GM19455 (cell line): ENCODE results near the gene INTS2.
"Not testable (repeated sequence)": the region's sequence is repeated elsewhere in the genome, so short reads cannot be mapped to it uniquely, and the experiment has no call there.

Source experiments
- ATAC-seq: cut with Tn5 transposase; IDR thresholded peaks from one replicate; pipeline ENCODE4 v1.9.1; 2021; ENCODE audit not compliant: unreplicated experiment

Gene INTS2

DNA sequence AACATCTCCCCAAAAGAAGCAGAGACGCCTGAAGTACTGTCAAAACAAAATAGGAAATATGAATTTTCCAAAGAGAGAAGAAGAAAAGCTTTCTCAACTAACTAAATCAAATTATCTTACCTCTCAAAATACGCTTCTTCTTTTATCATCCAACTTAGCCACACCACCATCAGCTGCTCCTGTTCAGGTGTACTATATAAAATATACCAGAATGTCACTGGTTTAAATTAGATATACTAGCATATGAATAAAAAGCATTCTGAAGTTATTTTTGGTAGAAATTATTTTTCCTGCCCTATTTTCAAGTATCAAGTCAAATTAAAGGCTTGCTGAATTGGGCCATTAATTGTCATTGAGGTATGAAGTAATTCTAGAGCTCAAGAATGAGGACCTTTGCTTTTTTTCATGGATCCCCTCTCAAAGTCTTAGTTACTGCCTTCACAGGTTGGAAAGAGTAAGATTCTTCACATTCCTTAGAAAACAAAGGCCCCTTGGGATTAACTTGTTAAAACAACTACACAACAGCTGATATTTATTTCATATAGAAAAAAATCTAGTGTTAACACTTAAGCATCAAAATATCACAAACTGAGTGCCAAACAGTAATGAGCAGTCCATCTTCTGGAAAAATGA is 30.1 kb downstream of the INTS2 start:
- ATAC-seq: no peak

DNA sequence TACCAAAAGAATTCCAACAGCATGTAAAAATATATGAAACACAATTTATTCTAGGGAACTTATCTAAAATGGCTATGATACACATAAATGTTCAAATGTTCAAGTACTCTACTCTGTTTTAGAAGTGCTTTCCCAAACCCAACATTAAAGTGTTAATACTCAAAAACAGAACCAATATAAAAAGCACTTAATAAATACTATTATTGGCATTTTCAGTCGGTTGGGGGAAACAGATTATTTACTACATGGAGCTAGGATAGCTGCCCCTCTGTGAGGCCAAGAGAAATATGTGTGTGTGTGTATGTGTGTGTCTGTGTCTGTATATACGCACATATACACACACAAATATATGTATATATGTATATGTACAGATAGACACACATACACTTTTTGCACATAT is 32.4 kb downstream of the INTS2 start:
- no peak for ATAC-seq

DNA sequence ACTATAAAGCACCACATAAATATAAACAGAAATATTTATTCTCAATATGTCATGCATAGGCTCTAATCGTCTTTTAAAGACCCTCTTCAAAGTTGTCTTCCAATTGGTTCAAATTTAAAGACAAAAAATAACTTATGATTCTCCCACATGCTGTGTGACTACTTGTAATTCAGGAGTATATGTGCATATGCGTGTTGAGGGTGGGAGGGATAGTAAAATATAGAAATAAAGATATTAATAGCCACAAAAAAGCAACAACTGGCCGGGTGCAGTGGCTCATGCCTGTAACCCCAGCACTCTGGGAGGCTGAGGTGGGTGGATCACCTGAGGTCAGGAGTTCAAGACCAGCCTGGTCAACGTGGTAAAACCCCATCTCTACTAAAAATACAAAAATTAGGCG is 33.5 kb downstream of the INTS2 start:
- ATAC-seq: not testable (repeated sequence)

DNA sequence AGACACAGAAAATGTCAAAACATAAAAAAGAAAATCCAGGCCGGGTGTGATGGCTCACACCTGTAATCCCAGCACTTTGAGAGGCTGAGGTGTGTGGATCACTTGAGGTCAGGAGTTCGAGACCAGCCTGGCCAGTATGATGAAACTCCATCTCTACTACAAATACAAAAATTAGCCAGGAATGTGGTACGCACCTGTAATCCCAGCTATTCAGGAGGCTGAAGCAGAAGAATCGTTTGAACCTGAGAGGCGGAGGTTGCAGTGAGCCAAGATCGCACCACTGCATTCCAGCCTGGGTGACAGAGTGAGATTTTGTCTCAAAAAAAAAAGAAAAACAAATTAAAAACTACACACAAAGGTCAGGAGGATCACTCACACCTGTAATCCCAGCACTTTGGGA is 40.0 kb downstream of the INTS2 start:
- not testable (repeated sequence) for ATAC-seq

DNA sequence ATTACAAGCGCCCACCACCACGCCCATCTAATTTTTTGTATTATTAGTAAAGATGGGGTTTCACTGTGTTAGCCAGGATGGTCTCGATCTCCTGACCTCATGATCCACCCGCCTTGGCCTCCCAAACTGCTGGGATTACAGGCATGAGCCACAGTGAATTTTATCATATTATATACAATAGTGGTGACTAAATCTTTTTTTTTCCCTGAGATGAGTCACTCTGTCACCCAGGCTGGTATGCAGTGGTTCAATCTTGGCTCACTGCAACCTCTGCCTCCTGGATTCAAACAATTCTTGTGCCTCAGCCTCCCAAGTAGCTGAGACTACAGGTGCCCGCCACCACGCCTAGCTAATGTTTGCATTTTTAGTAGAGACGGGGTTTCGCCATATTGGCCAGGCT is 41.9 kb downstream of the INTS2 start:
- not testable (repeated sequence) for ATAC-seq

DNA sequence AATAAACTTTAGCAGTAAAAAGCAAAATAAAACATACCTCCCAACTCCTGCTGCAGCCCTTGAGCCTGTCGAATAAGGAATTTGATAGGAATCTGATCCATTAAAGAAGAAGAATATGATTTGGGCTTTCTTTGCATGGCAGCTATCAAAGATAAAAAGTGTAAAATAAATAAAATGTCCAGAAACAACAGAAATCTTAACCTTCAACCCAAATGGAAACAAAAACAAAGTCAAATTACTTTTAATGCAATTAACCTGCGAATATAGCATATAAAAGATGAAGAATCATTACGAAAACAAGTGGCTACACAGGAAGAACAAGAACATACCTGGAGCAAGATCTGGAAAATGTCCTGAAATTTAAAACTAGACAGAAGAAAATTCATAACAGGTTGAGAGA is 42.9 kb downstream of the INTS2 start:
- no peak for ATAC-seq

DNA sequence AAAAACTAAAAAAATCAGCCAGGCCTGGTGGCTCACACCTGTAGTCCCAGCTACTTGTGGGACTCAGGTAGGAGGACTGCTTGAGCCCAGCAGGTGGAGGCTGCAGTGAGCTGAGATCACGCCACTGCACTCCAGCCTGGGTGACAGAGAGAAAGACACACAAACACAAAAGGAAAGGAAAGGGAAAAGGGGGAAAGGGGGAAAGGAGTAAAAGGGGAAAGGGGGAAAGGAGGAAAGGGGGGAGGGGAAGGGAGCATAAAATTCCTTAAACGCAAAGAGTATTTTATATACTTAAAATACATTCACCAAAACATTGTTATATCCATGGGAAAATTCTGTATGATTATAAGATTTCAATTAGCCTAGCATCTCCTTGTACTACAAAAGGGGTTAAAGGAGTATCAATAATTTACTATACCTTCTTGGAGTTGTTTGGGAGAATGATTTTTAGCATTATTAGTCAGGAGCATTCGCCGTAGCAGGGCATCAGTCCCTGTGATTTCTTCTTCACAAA is 47.1 kb downstream of the INTS2 start:
- ATAC-seq: no peak

DNA sequence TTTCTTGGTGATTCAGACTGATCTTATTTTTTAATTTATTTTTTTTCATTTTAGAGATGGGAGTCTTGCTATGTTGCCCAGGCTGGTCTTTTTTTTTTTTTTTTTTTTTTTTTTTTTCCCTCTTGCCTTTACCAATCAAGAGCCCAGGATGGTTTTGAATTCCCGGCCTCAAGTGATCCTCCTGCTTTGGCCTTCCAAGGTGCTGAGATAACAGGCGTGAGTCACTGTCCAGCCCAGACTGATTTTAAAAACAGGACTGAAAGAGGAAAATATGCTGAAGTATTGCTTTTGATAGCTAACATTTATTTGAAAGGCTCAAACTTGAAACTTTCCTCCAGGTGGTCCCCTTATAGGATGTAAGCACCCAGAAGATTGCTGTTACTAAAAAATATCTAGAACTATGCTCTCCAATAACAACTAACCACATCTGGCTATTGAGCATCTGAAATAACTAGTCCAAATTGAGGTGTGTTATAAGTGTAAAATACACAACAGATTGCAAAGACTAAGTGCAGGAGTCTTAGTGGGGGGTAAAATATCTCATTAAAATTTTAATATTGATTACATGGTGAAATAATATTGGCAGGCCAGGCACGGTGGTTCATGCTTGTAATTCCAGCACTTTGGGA is 48.7 kb downstream of the INTS2 start:
- ATAC-seq: no peak

DNA sequence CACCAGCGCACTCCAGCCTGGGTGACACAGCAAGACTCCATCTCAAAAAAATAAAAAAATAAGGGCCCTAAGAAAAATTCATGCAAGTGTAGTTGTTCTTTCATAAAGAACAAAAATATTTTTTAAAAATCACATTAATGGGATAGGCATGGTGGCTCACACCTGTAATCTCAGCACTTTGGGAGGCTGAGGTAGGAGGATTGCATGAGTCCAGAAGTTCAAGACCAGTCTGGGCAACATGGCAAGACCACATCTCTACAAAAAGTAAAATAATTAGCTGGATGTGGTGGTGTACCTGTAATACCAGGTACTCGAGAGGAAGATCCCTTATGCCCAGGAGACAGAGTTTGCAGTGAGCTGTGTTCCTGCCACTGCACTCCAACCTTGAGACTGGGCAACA is 49.3 kb downstream of the INTS2 start:
- ATAC-seq: no peak

DNA sequence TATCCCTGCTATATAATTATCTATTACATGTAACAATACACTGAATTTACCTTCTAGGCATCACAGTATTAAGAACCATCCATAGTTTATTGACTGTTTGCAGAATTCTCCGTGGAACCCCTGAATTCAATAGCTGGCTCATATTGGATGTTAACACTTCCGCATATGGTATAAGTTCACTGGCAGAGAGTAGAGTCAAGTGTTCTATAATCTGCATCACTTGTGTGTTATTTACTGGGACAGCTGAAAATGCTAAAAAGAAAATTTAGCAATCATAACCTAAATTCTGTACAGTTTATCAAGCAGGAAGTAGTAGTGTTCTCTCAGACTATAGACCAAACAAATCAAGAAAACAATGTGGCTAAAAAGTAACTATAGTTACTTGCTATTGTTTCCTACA is 49.9 kb downstream of the INTS2 start:
- ATAC-seq: no peak

DNA sequence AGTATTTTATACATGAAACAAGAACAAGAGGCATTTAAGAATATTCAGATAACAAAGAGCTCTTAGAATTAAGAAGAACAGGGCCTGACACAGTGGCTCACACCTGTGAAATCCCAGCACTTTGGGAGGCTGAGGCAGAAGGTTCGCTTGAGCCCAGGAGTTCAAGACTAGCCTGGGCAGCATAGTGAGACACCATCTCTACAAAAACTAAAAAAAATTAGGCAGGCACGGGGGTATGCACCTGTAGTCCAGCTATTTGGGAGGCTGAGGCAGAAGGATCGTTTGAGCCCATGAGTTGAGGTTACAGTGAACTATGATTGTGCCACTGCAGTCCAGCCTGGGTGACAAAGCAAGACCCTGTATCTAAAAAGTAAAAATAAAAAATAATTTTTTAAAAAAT is 52.0 kb downstream of the INTS2 start:
- no peak for ATAC-seq

DNA sequence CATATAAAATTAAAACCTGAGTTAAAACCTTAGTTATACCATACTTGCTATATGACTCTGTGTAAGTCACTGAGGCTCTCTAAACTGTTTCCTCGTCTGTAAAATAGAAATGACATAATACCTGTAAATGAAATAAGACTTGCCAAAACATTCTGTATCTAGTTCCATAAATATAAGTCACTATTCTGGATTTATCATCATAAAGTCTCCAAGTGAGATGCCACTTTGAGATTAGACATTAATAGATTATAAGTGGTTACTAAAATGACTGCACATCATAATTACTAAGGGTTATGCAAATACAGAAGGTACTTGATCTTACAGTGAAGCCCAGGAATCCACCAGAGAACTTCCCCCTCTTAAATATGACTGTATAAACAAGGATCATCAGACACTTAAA is 52.5 kb downstream of the INTS2 start:
- no peak for ATAC-seq

DNA sequence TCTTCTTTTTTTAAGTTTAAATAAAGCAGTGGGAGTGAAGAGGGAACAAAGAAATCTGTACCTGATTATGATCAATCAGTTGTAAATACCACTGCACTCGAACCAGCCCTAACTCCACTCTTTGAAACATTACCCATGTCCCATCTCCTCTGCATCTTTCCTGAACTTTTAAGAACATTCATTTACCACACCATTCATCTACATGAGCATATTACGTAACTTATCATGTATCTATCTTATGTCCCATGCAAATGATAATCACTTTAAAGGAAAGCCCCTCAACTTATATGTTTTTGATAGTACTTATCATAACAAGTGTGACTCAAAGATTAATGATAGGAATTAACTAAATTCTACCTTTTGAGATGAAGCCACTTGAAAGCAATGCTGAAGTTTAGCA is 53.7 kb downstream of the INTS2 start:
- ATAC-seq: no peak

DNA sequence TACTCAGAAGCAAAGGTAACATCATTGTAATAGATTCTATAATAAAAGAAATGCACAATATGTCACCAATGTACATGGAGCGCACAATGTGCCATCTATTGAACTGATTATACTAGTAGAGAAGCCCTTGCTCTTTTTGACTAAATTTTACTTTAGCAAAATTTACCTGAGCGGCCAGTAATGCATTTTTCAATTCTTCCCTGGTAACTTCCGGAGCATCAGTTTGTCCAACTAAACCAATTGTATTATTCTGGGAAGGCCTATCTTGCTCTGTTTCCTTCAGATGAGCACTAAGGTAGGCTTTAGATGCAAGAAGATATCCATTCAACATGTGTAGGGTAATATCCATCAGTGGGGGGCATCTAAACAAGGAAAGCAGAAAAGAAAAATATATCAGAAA is 55.7 kb downstream of the INTS2 start:
- no peak for ATAC-seq

DNA sequence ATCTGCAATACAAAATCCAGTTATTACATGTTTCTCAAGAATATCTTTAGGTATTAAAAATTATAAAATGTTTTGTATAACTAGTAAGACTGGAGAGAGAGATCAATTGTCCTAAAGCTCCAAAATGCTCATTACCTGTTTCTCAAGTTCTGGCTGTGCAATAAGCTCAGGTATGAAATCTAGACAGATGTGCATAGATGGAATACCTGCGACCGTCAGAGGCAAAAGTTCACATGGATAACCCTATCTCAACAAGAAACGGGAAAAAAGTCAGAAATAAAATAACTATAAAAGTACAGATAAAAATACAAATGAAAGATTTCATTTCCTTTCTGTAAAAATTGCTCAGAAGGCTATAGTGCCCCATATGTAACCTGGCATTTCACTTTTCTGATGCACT is 58.6 kb downstream of the INTS2 start:
- no peak for ATAC-seq

DNA sequence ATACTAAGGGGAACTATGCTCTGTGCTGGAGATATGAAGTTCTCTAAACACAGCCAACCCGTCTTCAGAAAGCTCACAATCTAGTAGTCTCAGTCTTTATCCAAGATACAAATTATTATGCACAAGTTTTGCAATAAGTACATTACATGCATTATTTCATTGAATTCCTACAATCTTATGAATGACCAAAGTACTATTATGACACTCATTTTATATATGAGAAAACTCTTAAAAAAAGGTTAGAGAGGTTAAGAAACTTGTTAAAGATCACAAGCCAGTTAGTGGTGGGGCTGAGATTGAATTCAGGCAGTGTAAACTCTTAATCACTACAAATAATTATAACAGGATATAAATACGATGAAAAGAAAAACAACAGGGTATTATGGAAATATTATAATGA is 59.7 kb downstream of the INTS2 start:
- no peak for ATAC-seq

DNA sequence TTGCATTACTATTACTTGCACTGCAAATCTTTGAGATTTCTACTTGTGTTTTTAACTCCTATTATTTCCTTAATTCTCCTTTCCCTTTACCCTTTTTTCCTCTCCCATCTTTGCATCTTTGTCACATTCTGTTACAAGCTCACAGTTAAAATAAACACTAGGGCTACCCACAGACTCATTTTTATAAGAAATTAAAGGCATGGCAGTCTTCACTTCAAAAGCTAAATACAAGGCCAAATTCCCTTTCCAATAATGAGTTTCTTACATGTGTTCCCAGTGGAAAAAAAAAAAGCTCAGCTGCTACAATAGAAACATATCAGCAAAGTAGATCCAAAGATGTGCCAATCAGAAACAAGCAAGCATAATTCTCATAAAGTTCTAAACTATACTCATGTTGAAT is 60.7 kb downstream of the INTS2 start:
- no peak for ATAC-seq

DNA sequence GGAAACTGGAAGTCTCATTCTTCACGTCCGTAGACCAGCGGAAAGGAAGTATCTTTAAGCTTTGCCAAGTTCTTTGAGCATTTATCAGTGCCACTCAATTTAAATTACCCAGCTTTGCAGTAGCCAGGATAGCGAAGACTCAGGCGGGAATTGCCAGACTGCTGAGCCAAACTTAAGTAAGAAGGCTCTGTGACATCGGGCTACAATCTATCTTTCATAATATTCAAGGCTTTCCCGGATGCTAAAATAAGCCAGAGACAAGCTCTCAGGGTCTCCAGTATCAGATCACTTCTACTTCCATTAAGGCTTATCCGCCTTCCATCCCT is 64.0 kb downstream of the INTS2 start:
- peak; percentile 21 for ATAC-seq

DNA sequence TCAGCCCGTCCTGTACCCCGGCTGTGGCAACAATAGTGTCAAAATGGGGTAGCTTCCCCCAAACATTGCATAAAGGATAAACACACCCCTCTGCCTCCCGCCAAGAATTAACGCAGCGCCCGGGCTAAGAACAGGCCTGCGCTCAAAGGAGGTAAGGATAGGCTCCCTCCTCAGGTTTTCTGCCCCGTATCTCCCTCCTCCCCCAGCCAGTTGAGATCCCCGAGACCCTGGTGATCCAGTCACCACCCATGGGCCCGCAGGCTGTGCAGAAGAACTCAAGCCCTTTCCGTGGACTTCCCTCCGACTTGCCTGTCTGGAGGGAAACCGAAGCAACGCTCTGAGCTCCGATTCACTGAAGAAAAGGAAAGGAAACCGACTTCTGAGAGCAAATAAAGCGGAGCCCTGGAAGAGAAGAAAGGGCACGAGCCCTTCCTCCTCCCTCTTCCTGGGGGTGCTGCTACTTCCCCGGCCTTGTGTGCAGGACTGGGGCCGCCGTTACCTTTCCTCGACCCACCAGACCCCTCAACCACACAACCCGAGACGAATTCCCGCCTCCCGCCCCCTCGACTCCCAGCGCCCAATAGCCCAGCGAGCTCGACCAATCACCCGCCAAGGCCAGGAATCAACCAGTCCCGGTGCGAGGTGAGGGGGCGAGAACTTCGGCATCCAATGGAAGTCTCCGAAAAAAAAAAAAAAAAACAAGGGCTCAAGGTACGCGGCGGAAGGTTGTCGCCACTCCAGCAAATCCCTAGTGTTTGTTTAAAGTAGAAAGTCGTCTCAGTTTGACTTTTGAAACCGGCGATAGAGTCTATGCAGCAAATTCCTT is 64.6 kb downstream of the INTS2 start, which contains the start of gene BRIP1:
Gene BRIP1, minus strand, starts transcription at position 554 of the 826 bp plus-strand sequence. CDS start 1,989 bp downstream, outside the sequence.
- peak; percentile 82 for ATAC-seq

DNA sequence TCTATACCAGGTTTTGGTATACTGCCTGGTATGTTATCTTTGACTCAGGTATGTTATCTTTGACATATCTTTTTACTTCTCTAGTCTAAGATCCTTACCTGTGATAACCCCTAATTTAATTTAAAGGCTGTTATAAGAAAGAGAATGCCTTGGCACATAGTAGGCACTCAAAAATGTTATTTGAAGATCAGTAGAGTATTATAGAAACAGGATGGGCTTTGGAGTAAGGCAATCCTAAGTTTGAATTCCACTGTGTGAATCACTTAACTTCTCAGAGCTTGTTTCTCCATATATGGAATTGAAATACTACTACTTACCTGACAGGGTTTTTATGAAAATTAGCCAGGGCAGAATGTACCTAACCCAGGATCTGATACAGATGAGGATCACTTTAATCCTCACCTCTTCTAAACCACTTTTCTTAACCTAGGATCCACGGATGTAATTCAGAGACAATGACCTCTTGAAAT is 65.6 kb downstream of the INTS2 start:
- ATAC-seq: no peak

DNA sequence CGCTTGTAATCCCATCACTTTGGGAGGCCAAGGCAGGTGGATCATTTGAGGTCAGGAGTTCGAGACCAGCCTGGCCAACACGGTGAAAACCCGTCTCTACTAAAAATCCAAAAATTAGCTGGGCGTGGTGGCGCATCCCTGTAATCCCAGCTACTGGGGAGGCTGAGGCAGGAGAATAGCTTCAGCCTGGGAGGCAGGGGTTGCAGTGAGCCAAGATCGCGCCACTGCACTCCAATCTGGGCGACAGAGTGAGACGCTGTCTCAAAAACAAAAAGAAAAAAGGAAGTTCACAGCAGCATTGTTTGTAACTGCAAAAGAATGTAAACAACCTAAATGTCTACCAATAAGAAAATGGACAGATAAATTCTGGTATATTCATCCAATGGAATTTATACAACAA is 67.4 kb downstream of the INTS2 start:
- not testable (repeated sequence) for ATAC-seq

DNA sequence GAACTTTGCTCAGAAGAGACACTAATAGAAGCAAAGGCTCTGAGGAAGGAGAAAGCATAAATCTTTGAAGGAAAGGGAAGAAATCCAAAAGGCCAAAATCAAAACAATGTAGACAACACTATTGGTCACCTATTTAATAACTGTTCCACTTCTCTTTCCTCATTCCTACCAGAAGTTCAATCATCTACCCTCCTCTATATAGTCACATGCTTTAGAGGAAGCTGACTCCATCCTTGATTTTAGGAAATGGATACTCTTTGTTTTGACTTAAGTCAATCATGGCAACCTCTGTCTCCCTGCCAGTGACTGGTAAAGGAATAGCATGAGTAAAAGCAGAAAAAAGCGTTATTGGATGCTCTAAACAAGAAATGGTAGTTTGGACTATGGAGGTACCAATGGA is 71.7 kb downstream of the INTS2 start:
- ATAC-seq: no peak
